ENCODE results near the gene FAM163B.

The FAM163B gene

DNA sequence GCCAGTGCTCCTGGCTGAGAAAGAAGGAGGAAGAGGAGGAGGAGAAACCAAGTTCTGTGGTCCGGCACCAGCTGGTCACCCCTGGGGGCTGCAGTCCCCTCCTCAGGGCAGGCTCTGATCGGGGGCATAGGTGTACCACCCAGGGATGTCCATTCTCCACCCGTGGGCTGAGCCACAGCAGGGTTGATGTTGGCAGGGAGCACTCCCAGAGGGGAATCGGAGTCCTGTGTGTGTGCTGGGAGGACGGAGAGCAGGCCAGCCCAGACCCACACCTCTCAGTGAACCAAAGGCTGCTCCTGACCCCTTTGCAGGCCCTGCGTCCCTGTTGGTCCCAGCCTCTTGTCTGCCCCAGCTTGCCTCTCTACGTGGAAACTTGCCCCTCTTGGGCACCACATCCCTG lies 79.3 kb downstream of the FAM163B start:
- Histone ChIP-seq H3K4me1 (ENCODE audit: insufficient read depth, poor library complexity, severe bottlenecking) (no peaks in the 10 kb centered on the region), H3K27me3 (ENCODE audit: insufficient read depth, poor library complexity, severe bottlenecking) (peaks cover 86% of the 10 kb centered on the region), H3K4me3 (ENCODE audit: severe bottlenecking) (no peak overlapping the region), H3K36me3 (ENCODE audit: low read depth) (no peaks in the 10 kb centered on the region), H3K9me3 (ENCODE audit: severe bottlenecking) (no peaks in the 10 kb centered on the region), H3K27ac (ENCODE audit: poor library complexity, severe bottlenecking) (no peak overlapping the region)
- DNase-seq (ENCODE audit: low spot score) (no peak), ATAC-seq (ENCODE audit: low read depth) (no peak)
- TF ChIP-seq, protein P1, sequence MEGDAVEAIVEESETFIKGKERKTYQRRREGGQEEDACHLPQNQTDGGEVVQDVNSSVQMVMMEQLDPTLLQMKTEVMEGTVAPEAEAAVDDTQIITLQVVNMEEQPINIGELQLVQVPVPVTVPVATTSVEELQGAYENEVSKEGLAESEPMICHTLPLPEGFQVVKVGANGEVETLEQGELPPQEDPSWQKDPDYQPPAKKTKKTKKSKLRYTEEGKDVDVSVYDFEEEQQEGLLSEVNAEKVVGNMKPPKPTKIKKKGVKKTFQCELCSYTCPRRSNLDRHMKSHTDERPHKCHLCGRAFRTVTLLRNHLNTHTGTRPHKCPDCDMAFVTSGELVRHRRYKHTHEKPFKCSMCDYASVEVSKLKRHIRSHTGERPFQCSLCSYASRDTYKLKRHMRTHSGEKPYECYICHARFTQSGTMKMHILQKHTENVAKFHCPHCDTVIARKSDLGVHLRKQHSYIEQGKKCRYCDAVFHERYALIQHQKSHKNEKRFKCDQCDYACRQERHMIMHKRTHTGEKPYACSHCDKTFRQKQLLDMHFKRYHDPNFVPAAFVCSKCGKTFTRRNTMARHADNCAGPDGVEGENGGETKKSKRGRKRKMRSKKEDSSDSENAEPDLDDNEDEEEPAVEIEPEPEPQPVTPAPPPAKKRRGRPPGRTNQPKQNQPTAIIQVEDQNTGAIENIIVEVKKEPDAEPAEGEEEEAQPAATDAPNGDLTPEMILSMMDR (IDR thresholded peaks at IDR 0.05; ENCODE audit: poor library complexity, severe bottlenecking) = no peak

DNA sequence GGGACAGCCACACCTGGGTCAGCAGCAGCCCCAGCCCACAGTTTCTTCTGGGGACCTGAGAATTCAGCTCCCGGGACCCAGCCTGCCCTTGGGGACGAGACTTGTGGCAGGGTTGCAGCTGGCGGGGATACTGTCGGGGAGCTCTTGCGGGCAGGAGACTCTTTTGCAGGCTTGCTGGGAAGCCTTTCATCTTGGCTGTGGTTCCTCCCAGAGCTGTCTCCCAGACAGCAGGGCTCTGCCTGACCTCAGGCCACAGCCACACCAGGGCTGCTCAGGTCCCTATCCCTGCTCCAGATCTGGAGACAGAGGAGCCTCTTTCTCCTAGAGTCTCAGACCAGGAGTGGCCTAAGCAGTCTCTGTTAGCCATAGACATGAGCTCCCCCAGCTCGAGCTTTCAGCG lies 79.7 kb downstream of the FAM163B start:
- Histone ChIP-seq H3K27me3 (ENCODE audit: insufficient read depth, poor library complexity, severe bottlenecking) (peaks cover 81% of the 10 kb centered on the region), H3K9me3 (ENCODE audit: severe bottlenecking) (no peaks in the 10 kb centered on the region), H3K36me3 (ENCODE audit: low read depth) (no peaks in the 10 kb centered on the region), H3K4me1 (ENCODE audit: insufficient read depth, poor library complexity, severe bottlenecking) (no peaks in the 10 kb centered on the region), H3K4me3 (ENCODE audit: severe bottlenecking) (no peak overlapping the region), H3K27ac (ENCODE audit: poor library complexity, severe bottlenecking) (no peak overlapping the region)
- no peak for DNase-seq (ENCODE audit: low spot score)
- TF ChIP-seq, protein P1 (IDR thresholded peaks at IDR 0.05; ENCODE audit: poor library complexity, severe bottlenecking) = no peak
- no peak for ATAC-seq (ENCODE audit: low read depth)

DNA sequence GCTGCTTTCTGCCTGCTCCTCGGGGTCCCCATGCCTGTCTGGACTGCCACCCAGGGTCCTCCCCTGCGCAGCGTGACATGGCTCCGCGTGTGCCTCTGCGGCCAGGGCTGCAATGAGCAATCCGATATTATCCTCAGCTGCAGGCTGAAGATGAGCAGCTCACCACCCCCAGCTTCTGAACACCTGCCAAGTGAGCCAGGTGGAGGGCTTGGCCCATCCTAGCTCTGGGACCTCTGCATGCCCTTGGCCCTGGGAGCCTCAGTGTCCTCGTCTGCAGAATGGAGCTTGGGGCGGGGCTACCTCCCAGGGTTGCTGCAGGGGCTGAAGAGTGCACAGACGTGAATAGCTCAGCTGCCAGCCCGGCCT lies 80.3 kb downstream of the FAM163B start:
- Histone ChIP-seq H3K27ac (ENCODE audit: poor library complexity, severe bottlenecking) (no peak overlapping the region), H3K9me3 (ENCODE audit: severe bottlenecking) (no peaks in the 10 kb centered on the region), H3K36me3 (ENCODE audit: low read depth) (no peaks in the 10 kb centered on the region), H3K27me3 (ENCODE audit: insufficient read depth, poor library complexity, severe bottlenecking) (peaks cover 75% of the 10 kb centered on the region), H3K4me1 (ENCODE audit: insufficient read depth, poor library complexity, severe bottlenecking) (no peaks in the 10 kb centered on the region), H3K4me3 (ENCODE audit: severe bottlenecking) (no peak overlapping the region)
- DNase-seq (ENCODE audit: low spot score) (no peak), ATAC-seq (ENCODE audit: low read depth) (no peak)
- TF ChIP-seq, protein P1 (IDR thresholded peaks at IDR 0.05; ENCODE audit: poor library complexity, severe bottlenecking) = no peak

DNA sequence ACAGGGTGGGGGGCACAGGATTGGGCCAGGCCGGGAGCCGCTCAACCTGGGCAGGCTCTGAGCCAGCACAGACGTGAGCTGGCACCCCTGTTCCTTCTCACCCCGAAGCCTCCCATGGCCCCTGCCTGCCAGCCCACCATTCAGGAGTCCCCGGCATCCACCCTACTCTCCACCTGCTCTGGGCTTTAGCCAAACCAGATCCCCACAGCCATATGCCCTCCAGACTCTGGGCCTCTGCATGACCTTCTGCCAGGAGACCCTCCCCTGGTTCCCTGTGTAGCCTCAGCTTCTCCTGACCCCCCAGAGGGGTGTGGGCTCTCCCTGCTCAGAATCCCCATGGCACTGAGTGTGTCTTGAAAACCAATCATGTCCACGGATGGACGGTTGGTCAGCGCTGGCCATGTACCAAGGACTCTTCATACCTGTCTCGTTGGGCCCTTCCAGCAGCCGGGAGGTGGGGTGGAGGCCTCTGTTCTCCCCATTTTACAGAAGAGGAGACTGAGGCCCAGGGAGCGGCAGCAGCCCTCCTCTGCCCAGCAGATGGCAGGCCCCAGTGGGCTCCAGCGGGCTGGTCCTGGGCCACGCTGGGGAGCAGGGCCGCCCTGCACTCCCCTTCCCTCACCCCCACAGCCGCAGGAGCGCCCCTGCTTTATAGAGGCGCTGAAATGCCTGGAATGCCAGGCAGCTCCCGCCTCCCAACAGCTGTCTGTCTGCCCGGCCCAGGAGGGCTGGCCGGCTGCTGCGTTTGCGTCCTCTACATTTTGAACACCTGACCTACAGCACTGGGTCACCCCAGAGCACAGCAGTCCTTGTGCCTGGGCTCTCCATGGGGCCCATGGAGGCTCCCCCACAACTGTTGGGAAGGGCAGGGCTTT lies 81.0 kb downstream of the FAM163B start:
- Histone ChIP-seq H3K9me3 (ENCODE audit: severe bottlenecking) (no peaks in the 10 kb centered on the region), H3K27ac (ENCODE audit: poor library complexity, severe bottlenecking) (no peak overlapping the region), H3K4me1 (ENCODE audit: insufficient read depth, poor library complexity, severe bottlenecking) (no peaks in the 10 kb centered on the region), H3K36me3 (ENCODE audit: low read depth) (no peaks in the 10 kb centered on the region), H3K27me3 (ENCODE audit: insufficient read depth, poor library complexity, severe bottlenecking) (peaks cover 69% of the 10 kb centered on the region), H3K4me3 (ENCODE audit: severe bottlenecking) (no peak overlapping the region)
- ATAC-seq (ENCODE audit: low read depth) (no peak), DNase-seq (ENCODE audit: low spot score) (no peak)
- TF ChIP-seq, protein P1 (IDR thresholded peaks at IDR 0.05; ENCODE audit: poor library complexity, severe bottlenecking) = no peak

DNA sequence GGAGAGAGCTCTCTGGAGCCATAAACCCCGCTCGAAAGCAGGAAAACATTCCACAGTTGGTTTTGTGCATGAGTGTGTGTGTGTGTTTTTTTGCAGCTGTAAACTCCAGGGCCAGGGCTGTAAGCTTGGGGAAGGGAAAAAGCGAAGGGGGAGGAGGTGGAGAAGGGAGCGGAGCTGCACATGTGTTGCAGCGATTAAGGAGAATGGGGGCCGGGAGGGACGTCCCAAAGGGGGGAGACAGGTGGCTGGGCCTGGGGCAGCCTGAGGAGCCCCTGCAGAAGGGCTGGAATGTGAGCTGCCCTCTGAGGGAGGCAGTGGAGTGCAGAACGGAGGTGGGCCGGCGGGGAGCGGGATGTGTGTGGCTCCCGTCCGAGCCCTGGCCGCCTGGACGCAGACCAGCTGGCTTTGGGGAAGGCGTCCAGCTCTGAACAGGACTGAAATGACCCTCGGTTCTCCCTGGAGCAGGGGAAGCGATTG lies 81.7 kb downstream of the FAM163B start:
- Histone ChIP-seq H3K4me1 (ENCODE audit: insufficient read depth, poor library complexity, severe bottlenecking) (no peaks in the 10 kb centered on the region), H3K36me3 (ENCODE audit: low read depth) (no peaks in the 10 kb centered on the region), H3K9me3 (ENCODE audit: severe bottlenecking) (no peaks in the 10 kb centered on the region), H3K27ac (ENCODE audit: poor library complexity, severe bottlenecking) (no peak overlapping the region), H3K27me3 (ENCODE audit: insufficient read depth, poor library complexity, severe bottlenecking) (peaks cover 62% of the 10 kb centered on the region), H3K4me3 (ENCODE audit: severe bottlenecking) (no peak overlapping the region)
- TF ChIP-seq, protein P1 (IDR thresholded peaks at IDR 0.05; ENCODE audit: poor library complexity, severe bottlenecking) = no peak
- ATAC-seq (ENCODE audit: low read depth) (no peak), DNase-seq (ENCODE audit: low spot score) (no peak)

Data from RWPE2 (cell line).